ENCODE data around the gene C9orf43.

DNA sequence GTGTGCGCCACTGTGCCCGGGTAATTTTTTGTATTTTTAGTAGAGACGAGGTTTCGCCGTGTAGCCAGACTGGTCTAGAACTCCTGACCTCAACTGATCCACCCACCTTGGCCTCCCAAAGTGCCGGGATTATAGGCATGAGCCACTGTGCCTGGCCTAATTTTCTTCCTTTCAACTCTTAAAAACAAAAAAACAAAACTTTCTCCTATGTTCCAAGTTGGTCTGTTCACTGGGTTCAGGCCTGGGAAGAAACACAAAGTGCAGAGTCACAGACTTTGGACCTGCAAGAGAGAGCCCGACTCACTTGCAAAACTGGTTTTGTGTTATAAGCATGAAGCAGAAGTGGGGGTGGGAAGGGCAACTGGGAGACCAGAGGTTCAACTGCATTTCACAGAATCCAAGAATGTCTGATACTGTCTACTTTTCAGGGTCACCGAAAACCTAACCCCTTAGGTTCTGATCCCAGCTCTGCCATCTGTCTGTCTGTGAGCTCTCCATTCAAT lies 28.6 kb upstream of the C9orf43 start:
- TF ChIP-seq CTCF (IDR thresholded peaks at IDR 0.05) (no peak), POLR2A (IDR thresholded peaks at IDR 0.05; ENCODE audit: low read length) (no peak), HMGXB4 (CRISPR knock-in tag; IDR thresholded peaks at IDR 0.05; ENCODE audit: borderline replicate concordance) (no peak), POLR2AphosphoS2 (conservative IDR thresholded peaks at IDR 0.05; ENCODE audit: low read length) (no peak), ESRRA (IDR thresholded peaks at IDR 0.05; ENCODE audit: borderline replicate concordance, low read length) (no peak), BHLHE40 (IDR thresholded peaks at IDR 0.05; ENCODE audit: low read depth, low read length) (no peak), JUN (IDR thresholded peaks at IDR 0.05) (no peak)
- TF ChIP-seq, protein P1, sequence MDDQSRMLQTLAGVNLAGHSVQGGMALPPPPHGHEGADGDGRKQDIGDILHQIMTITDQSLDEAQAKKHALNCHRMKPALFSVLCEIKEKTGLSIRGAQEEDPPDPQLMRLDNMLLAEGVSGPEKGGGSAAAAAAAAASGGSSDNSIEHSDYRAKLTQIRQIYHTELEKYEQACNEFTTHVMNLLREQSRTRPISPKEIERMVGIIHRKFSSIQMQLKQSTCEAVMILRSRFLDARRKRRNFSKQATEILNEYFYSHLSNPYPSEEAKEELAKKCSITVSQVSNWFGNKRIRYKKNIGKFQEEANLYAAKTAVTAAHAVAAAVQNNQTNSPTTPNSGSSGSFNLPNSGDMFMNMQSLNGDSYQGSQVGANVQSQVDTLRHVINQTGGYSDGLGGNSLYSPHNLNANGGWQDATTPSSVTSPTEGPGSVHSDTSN (IDR thresholded peaks at IDR 0.05), result no peak

All from A549 (cell line).